Uterus (tissue), 4 donors: ENCODE measurements around the gene HCST. TPM values are rescaled to one million over a fixed set of nuclear protein-coding genes. Genes with fewer than 3 reads are reported as not detected.

Experiments
- DNase-seq, 2 donors: peaks; one replicate each; pipeline ENCODE4 v3.0.0-alpha.2; 2019 to 2020
- H3K27ac ChIP-seq, 2 donors: fragments of 200-600 bp; sonication (generic); 1 replicate in 1 of 2; 2 replicates in 1 of 2; pipeline ENCODE4 v1.5.1; 2016 to 2018
- H3K27me3 ChIP-seq, 2 donors: fragments of 200-600 bp; sonication (generic); one replicate each; pipeline ENCODE4 v1.5.1; 2018 to 2019; ENCODE audit warnings: control low read depth in 1 of 2
- H3K36me3 ChIP-seq, 2 donors: fragments of 200-600 bp; sonication (generic); one replicate each; pipeline ENCODE4 v1.5.1; 2019; ENCODE audit warnings: control low read depth in 1 of 2
- H3K4me1 ChIP-seq, 2 donors: fragments of 200-600 bp; sonication (generic); one replicate each; pipeline ENCODE4 v1.5.1; 2018 to 2019; ENCODE audit warnings: control low read depth in 1 of 2
- H3K4me3 ChIP-seq, 2 donors: fragments of 200-600 bp; sonication (generic); 1 replicate in 1 of 2; 2 replicates in 1 of 2; pipeline ENCODE4 v1.5.1; 2018 to 2019; ENCODE audit warnings: mild to moderate bottlenecking in 1 of 2
- H3K9me3 ChIP-seq, 2 donors: fragments of 200-600 bp; sonication (generic); one replicate each; pipeline ENCODE4 v1.5.1; 2019; ENCODE audit warnings: control low read depth in 1 of 2
- CTCF ChIP-seq, 4 experiments: fragments of 200-600 bp in 2 of 4; fragments of 450-650 bp in 2 of 4; sonication (generic) in 2 of 4; IDR thresholded peaks; one replicate each; pipeline ENCODE4 v1.5.1; 2016 to 2019; ENCODE audit warnings: antibody characterized with exemption in 4 of 4, mild to moderate bottlenecking in 2 of 4, moderate library complexity in 1 of 4
- POLR2A ChIP-seq, 2 donors: fragments of 450-650 bp; IDR thresholded peaks; one replicate each; pipeline ENCODE4 v1.6.1; 2016; ENCODE audit warnings: antibody characterized with exemption in 2 of 2, mild to moderate bottlenecking in 1 of 2, moderate library complexity in 1 of 2
- intact Hi-C: fragments of 100-400 bp; cut with DNase I; formaldehyde crosslinking; loops from one replicate; pipeline ENCODE4 v1.15.1; 2023; ENCODE audit warnings: low total_unique reads
- total RNA-seq, 4 donors: library from RNA; depleted of rRNA in 3 of 4; stranded (reverse); fragments of >200 nt in 3 of 4; gene quantifications; one replicate each; pipeline versions ENCODE4 v1.1.0 to v1.2.4, GENCODE V29; 2014 to 2023
- donor health status: DM: yes; HTN: yes; CAD: no.

Gene HCST
- total RNA-seq, 4 donors from 2014 or later = 1.6 to 47.1 (median 4.5) TPM; not detected in 1

GRCh38 chr19:35870798-35871197 lies 31.5 kb upstream of the HCST start:
- Histone ChIP-seq H3K27me3 (peaks cover 0 to 3% of the 10 kb centered on the region in 2 donors), H3K4me1 (peaks cover 0 to 14% of the 10 kb centered on the region in 2 donors), H3K36me3 (no peaks in the 10 kb centered on the region), H3K9me3 (no peaks in the 10 kb centered on the region), H3K4me3 (no peak overlapping the region), H3K27ac (no peak overlapping the region)
- no peak for DNase-seq
- TF ChIP-seq POLR2A (IDR thresholded peaks at IDR 0.05) (no peak), CTCF (IDR thresholded peaks at IDR 0.05) (no peak)
- intact Hi-C loops = no loop called here

- Histone ChIP-seq H3K9me3 (no peaks in the 10 kb centered on the region), H3K27me3 (peaks cover 0 to 3% of the 10 kb centered on the region in 2 donors), H3K4me1 (peaks cover 0 to 14% of the 10 kb centered on the region in 2 donors), H3K4me3 (no peak overlapping the region), H3K27ac (no peak overlapping the region), H3K36me3 (no peaks in the 10 kb centered on the region)
- TF ChIP-seq POLR2A (IDR thresholded peaks at IDR 0.05) = no peak
- no peak for TF ChIP-seq CTCF (IDR thresholded peaks at IDR 0.05)
- intact Hi-C loops = no loop called here
- no peak for DNase-seq
Measured at GRCh38 chr19:35871611-35872010, 30.7 kb upstream of the HCST start.

- Histone ChIP-seq H3K9me3 (no peaks in the 10 kb centered on the region), H3K27ac (no peak overlapping the region), H3K4me3 (no peak overlapping the region), H3K27me3 (peaks cover 0 to 3% of the 10 kb centered on the region in 2 donors), H3K4me1 (peaks cover 0 to 14% of the 10 kb centered on the region in 2 donors), H3K36me3 (no peaks in the 10 kb centered on the region)
- DNase-seq = no peak
- no peak for TF ChIP-seq POLR2A (IDR thresholded peaks at IDR 0.05)
- TF ChIP-seq CTCF (IDR thresholded peaks at IDR 0.05) = no peak
- intact Hi-C loops = no loop called here
Measured at GRCh38 chr19:35872180-35872579, 30.1 kb upstream of the HCST start.

GRCh38 chr19:35874392-35874930 lies 27.9 kb upstream of the HCST start:
- H3K9me3 ChIP-seq = no peaks in the 10 kb centered on the region
- no peak overlapping the region for H3K27ac ChIP-seq
- TF ChIP-seq CTCF (IDR thresholded peaks at IDR 0.05) = no peak
- TF ChIP-seq POLR2A (IDR thresholded peaks at IDR 0.05) = no peak
- peaks cover 0 to 9% of the 10 kb centered on the region in 2 donors for H3K4me1 ChIP-seq
- no peak for DNase-seq
- intact Hi-C loops = no loop called here
- no peaks in the 10 kb centered on the region for H3K36me3 ChIP-seq
- H3K4me3 ChIP-seq = no peak overlapping the region
- peaks cover 0 to under 1% of the 10 kb centered on the region in 2 donors for H3K27me3 ChIP-seq

- no peaks in the 10 kb centered on the region for H3K9me3 ChIP-seq
- no peak for DNase-seq
- no peaks in the 10 kb centered on the region for H3K36me3 ChIP-seq
- H3K4me1 ChIP-seq = no peaks in the 10 kb centered on the region
- no peak overlapping the region for H3K27ac ChIP-seq
- no peak overlapping the region for H3K4me3 ChIP-seq
- intact Hi-C loops = no loop called here
- H3K27me3 ChIP-seq = peaks cover 0 to 7% of the 10 kb centered on the region in 2 donors
- TF ChIP-seq CTCF (IDR thresholded peaks at IDR 0.05) = no peak
- TF ChIP-seq POLR2A (IDR thresholded peaks at IDR 0.05) = no peak
Measured at GRCh38 chr19:35879068-35879467, 23.3 kb upstream of the HCST start.
